ENCODE results near the gene PARD3.

GRCh38 chr10:34164029-34164428, 651.1 kb downstream of the PARD3 start:
- TF ChIP-seq ELF4 (IDR thresholded peaks at IDR 0.05) (no peak), BHLHE40 (IDR thresholded peaks at IDR 0.05; ENCODE audit: borderline replicate concordance) (no peak)
